Suppressor macrophage treated with lipopolysaccharide for 1 hour (primary cell): Measurements from ENCODE around the gene PSMB3.
A peak's percentile ranks its signal among the peaks of the same experiment; 100 is the strongest.

Source experiments
- DNase-seq, 3 donors: peaks; one replicate each; pipeline ENCODE4 v3.0.0-alpha.2; 2020 to 2022

Gene PSMB3

DNA sequence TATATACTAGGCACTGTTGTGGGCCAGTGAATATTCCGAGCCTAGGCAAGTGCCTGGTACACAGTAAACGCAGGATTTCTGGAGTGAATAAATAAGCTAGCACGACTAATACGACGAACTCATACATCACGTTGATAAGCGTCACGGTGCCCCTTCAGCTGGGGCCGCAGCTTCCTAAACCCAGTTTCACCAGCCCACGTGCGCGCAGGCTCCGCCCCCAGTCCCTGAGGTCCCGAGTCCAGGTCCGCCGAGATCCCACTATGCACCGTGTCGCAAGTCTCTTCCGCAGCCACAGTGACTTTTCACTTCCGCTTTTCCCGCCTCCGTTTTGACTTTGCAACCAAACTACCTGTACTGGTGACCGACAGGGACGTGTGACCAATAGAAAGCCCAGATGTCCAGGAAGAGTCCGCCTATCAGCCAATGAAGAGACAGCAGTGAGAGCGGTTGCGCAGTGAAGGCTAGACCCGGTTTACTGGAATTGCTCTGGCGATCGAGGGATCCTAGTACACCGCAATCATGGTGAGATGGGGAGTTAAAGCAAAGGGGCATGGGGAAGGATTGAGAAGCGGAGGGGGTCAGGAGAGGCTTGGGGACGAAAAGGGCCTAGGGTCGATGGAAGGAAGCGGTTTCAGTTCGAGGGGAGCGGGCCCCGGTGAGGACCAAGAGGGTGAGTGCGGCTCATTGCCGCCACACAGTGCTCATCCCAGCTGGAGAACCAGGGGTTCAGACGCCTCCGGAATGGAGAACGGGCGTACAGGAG lies at the start of gene PSMB3:
Gene PSMB3, plus strand, starts transcription at position 434 of the 763 bp plus-strand sequence. Its CDS starts 86 bp downstream, at position 520.
- DNase-seq, result peak; percentile 99 to 100 (median 100)

DNA sequence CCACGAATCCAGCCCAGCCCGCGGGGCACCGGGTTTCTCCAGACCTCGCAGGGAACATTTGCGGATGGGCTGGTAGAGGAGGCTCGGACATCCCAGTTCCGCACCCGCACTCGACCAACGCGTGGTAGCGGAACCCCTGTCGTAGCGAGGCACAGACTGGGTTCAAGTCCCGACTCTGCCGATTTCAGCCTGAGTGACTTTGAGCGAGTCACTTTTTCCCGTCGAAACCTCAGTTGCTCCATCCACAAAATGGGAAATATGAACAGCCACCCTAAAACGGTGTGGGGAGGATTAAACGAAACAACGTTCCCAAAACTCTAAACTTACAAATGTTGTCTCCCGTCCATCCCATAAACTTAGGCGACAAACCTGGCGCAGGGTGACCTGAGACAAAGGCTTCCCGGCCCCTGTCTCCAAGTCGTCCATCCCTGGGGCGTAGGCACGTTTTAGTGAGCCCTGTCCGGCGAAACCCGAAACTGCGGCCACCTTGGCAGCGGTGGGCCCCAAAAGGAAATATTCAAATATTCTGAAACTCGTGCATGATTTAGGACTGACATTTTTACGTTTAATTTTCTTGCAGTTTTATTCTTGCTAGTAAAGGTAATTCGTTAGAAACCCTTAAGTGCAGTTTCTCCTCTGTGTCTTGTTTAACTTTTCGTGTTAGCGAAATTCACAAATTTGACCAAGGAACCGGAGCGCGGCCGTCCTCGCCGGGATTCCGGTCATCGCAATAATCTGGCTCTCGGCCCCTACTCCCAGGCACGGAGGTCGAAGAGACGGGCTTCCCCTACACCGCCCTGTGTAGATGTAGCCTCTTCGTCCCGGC lies 49.4 kb upstream of the PSMB3 start:
- peak; percentile 60 to 66 (median 60) for DNase-seq

DNA sequence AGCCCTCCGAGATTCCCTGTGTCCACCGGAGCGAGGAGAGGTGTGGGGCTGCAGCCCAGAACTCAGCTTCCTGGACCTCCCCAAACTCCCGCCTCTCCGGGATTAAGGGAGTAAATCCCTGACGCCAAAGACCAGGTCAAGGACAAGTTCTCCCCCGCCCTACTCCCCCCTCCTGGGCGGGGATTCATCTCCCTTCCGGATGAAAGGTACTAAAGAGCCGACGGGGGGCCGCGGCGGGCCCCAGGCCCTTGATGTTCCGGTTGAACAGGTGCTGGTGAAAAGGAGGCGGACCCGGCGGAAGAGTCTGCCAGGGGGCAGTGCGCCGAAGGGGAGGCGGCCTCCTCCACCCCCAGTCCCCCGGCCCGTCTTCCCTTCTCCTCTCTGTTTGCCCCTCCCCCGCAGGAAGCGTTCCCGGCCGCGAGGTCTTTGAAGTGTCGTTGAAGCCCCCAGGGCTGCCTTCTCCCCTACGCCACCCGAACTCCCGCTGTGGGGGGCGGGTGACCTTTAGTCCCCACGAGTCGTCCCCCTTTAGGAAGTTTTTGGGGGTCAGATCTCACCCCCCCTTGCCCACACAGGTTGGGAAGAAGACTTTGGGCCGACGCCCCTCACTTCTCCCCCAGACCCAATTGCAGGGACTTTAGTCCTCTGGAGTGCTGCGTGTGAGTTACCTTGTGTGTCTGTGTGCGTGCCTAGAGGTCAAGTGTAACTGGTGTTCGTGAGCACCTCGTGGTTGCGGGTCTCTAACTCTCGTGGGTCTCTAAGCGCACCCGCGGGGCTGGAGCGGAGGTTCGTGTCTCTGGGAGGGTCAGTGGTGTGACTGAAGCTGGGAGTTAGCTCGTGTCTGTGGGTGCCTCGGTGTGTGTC lies 48.6 kb upstream of the PSMB3 start:
- peak; percentile 59 to 83 (median 67) for DNase-seq

DNA sequence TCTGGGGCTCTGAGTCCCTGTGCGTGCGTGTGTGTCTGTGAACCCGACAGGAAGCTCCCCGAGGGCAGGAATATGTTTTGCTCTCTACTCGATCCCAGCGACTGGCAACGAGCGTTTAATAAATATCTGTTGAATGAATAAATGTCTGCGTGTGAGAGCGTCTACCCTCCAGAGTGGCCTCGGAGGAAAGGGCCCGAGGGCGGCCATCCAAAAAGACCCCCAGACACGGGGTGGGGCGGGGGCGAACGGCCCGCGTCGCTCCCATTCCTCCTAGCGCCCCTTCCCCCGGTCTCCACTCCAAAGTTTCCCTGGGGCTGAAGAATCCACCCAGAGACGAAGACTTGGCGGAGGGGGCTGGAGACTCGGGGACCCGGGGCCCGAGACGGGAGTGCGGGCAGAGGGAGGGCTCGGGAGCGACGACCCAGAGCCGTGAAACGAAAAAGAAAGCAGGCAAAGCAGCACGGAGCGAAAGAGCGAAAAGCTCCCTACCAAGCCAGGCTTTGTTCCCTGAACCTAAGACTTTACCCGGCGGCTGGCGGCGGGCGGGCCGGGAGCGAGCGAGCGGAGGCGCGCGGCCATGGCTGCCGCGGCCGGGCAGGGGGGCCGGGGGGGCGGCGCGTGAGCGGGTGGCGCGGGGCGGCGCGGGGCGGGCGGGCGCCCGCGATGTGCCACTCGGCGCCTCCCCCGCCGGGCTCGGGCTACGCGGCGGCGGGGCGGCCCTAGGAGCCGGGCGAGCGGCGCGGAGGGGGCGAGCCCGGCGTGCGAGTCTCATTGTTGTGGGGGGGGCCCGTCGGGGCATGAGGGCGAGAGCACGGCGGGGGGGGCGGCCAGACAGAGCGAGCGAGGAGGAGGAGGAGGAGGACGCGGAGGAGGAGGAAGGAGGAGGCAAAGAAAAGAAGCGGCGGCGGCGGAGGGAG lies 47.7 kb upstream of the PSMB3 start, which contains the start of gene MLLT6:
Gene MLLT6, plus strand, starts transcription at position 668 of the 917 bp plus-strand sequence. CDS start 360 bp downstream, outside the sequence.
- DNase-seq, result peak; percentile 74 to 92 (median 75)

DNA sequence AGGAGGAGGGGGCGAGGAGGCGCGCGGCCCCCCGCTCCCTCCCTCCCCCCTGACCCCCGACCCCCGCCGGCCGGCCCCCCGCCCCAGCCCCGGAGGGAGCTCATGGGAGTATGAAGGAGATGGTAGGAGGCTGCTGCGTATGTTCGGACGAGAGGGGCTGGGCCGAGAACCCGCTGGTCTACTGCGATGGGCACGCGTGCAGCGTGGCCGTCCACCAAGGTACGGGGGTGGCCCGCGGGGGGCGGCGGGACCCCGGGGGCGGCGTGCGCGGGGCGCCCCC lies 47.1 kb upstream of the PSMB3 start:
- DNase-seq, result peak in 1 of 3 donors; percentile 31

DNA sequence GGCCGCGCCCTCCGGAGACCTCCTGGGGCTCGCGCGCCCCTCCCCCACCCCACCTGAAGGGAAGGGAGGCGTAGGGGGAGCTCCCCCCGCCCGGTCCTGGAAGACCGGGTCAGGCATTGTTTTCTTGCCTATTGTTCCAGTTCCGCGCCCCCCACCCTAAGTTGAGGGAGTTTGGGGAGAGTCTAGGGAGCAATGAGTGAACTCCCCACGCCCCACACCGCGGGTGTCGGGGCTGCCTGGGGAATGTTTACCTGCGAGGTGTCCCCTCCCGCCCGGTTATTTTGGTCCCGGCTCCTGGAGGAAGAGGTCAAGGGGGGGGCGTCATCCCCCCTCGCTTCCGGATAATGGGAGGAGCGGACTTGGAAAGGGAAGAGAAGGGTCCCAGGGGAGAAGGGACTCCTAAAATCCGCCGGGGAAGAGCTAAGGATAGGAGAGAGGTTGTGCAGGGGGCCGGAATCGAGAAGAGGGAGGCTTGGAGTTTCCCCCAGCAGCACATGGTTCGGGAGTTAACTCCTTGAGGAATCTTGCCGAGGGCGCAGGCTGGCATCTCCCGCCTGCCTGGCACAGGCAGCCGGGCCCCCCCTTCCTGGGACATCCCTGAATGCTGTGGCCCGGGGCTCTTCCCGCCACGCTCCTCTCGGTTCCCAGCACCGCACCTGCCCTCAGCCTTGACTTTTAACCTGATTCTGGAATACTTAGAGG lies 46.6 kb upstream of the PSMB3 start:
- peak; percentile 26 to 57 (median 40) for DNase-seq

DNA sequence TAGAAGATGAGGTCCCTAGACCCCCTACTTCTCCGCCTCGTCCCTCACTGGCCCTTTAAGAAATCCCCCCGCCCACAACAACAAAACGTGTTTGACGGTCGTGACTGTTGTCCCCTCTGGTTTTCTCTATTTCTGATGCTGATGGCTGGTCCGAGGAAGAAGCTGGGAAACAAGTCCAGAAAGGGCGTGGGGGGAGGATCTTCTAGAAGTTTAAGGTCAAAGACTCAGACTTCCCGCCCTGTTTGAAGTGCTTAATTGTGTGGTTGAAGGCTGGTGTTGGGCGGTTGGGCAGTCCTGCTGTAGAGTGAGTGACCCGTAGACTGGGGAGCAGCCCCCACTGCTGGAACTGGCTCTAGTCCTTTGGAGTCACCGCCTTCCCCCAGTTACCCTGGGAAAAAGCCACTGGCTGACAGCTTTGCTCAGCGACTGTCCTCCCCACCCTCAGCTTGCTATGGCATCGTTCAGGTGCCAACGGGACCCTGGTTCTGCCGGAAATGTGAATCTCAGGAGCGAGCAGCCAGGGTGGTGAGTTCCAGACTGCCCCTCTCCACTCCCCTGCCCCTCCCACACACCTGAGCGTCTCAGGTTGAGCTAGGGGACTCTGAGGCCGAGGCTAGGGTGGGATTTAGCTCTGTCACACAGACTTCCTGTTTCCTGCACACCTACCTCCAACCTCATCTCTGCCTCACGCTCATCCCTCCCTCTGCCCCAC lies 45.9 kb upstream of the PSMB3 start:
- DNase-seq, result peak; percentile 45 to 52 (median 50)

DNA sequence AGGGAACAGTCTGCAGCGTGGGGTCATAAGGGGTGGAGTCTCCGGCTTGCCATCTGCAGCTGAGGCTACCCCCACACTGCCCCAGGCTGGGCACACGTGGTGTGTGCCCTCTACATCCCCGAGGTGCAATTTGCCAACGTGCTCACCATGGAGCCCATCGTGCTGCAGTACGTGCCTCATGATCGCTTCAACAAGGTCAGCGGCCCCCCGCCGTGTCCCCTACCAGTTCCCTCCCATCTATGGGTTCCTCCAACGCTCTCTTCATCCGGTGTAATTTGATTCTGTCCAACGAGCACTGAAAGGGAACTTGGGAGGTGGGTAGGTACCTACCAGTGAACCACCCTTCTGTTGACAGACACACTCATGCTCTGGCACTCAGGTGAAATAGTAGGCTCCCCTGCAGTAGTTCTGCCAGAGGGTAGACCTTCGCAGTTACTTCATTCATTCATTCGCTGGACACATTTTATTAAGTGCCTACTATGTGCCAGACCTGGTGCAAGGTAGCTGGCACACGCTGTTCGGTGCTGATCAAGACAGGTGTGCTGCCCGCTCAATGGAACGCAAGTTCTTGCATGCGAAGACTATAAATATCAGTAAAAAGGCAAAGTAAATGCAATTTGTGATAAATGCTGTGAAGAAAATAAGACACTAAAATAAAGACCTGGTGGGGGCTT lies 44.7 kb upstream of the PSMB3 start:
- no peak for DNase-seq

DNA sequence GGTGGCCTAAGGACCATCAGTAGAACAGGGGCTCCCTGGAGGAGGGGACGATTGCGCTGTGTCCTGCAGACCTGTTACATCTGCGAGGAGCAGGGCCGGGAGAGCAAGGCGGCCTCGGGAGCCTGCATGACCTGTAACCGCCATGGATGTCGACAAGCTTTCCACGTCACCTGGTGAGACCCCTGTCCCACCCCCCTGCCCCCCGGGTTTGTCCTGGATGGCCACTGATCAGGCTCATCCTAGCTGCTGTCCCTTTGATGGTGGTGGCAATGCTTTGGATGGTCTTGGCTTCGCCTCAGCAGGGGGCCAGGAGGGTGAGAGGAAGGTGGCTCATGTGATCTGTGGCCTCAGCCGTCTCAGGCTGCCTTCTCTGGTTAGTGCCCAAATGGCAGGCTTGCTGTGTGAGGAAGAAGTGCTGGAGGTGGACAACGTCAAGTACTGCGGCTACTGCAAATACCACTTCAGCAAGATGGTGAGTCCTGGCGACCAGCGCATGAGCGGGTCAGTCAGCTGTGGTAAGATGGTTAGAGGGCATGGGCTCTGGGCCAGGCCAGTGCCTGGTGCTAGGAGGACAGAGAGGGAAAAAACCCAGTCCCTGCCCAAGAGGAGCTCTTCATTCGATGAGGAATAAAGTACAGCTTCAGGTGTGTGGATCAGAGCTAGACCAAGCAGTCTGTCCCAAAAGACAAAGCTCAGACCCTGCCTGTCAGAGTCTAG lies 43.3 kb upstream of the PSMB3 start:
- no peak for DNase-seq

DNA sequence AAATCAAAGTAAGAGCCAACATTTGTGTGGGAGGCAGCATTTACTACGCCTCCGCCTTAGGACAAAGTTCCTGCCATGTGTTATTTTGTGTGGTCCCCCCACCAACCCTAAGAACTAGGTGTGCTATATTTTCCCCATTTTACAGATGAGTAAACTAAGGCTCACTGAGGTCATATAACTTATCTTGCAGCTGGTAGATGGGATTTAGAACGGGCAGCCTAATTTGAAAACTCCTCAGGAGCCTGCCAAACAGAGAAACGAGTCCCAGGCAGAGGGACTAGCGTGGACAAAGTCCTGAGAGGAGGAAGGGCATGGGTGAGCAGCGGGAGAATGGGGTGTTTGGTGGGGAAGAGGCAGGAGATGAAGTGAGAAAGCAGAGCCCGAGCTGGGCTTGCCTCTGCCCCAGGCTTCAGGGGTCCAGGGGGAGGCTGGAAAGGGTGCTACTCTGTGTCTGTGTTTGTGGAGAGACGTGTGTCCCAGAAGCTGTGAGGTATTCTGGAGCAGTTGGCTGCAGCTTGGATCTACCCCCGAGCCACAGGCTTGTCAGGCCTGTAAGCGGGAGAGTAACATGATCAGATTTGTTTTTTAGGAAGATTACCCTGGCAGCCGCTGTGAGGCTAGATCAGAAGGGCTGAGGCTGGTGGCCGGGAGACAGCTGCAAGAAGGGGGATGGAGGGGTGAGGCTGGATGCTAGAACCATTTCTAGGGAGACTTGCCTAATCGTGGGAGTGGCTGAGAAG lies 42.5 kb upstream of the PSMB3 start:
- DNase-seq, result no peak

DNA sequence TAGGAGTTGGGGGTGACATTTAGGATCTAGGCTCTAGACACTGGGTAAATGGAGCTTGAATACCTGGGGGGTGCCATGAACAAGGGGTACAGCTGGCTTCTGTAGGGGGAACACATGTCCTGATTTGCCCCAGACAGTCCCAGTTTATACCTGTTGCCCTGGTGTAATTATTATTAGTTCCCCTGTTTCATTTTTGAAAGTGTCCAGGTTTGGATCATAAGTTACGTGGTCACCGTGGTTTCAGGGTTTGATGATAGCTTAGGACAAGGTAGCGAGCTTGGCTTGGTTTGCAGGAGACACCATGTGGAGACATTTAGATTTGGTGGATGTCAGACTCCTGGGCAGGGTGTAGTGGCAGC lies 42.0 kb upstream of the PSMB3 start:
- DNase-seq, result no peak

DNA sequence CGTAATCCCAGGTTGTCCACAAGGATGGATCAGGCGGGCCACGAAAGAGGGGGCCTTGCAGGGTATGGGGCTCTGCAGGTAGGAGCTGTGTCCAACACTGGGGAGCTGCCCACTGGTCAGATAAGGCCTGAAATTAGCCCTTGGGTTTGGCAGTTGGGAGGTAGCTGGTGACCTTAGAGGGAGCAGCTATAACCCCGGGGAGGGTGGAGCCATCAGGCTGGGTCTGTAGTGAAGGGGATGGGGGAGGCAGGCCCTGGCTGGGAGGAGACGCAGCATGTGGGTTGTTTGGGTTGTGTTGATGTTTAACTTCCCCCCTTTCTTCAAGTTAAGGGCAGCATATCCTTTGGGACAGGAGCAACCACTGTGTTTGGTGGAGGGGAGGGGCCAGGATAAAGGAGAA lies 41.6 kb upstream of the PSMB3 start:
- no peak for DNase-seq

DNA sequence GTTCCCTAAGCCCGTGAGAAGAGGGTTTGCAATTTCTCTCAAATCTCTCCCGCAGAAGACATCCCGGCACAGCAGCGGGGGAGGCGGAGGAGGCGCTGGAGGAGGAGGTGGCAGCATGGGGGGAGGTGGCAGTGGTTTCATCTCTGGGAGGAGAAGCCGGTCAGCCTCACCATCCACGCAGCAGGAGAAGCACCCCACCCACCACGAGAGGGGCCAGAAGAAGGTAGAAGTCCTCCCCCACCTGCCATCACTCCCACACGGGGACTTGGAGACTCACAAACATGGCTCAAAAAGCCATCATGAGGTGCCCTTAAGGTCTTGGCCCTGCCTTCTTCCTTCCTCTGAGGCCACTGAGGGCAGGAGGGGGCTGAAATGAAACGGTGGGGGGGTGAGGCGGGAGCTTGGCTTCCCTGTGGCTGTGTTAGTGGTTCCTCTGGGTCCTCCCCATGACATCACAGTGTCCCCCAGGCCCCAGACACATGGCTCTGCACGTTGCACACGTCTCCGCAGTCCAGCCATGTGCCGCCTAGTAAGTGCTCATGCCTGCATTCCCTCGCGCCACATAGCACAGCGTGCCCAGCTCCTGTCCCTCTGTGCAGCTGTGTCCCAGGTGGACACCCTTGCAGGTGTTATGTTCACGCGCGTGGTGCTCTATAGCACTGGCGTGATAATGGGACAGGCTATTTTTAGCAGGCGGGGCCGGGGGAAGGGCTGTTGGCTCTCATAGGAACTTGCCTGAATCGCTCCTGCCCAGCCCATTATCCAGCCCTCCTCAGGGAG lies 40.6 kb upstream of the PSMB3 start:
- no peak for DNase-seq

DNA sequence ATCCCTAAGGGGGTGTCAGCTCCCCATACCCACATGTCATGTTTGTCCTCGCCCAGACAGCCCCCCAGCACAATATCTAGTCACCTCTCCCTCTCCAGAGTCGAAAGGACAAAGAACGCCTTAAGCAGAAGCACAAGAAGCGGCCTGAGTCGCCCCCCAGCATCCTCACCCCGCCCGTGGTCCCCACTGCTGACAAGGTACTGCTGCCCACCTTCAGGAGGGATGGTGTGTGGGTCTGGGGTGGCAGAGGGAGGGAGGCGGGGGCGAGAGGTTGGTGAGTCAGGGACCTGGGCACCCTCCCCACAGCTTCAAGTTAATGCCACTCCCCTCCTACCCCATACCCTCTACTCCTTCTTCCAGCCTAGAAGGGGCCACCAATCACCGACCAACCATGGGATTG lies 39.9 kb upstream of the PSMB3 start:
- DNase-seq, result no peak

DNA sequence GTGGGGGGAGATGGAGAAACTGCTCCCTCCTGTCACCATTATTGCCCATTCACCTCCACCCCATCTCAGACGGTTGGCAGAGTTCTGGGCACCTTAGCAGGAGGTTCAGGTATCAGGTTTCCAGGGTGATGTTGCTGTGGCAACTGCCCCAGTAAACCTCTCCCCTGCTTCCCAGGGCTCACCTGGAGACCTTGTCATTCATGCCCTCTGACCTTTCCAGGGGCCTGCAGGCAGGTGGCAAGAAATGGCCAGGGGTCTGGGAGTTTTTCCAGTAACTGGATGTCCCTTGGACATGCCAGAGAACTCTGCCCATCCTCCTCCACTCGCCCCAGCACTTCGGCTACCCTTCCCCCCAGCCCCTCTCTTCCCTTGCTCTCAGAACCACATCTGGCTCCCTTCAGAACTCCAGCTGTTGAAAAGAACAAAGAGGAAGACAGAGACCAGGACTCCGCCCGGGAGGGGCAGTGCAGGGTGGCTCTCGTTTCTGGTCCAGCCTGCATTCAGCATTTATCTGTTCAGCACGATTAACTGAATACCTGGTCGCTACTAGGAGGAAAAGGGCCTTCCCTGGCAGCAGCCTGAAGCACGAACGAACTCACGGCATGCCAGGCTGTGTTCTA lies 39.0 kb upstream of the PSMB3 start:
- DNase-seq, result no peak

DNA sequence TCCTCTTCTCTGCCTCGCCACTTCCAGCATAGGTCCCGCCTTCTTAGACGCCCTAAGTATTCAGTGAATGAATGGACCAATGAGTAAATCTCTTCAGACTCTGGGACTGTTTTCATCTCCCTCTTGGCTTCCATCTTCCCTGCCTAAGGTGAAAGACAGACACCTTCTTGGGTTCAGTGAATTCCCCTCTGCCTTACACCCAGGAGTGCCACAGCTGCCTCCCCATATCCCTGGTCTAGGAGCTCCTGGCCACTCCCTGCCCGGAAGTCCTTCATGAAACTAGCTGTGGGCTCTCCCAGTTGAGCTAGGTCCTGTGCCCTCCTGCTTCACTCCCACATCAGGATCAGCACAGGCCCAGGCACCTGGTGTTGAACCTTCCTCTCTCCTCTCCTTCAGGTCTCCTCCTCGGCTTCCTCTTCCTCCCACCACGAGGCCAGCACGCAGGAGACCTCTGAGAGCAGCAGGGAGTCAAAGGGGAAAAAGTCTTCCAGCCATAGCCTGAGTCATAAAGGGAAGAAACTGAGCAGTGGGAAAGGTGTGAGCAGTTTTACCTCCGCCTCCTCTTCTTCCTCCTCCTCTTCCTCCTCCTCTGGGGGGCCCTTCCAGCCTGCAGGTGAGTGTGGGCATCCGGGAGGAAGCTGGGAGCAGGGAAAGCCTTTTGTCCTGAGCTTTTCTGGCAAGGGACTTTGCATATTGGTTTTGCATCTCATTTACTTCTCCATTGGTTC lies 37.2 kb upstream of the PSMB3 start:
- no peak for DNase-seq
